ENCODE measurements around the gene RSU1.
"Not testable (repeated sequence)": the region's sequence is repeated elsewhere in the genome, so short reads cannot be mapped to it uniquely, and the experiment has no call there.

The RSU1 gene

DNA sequence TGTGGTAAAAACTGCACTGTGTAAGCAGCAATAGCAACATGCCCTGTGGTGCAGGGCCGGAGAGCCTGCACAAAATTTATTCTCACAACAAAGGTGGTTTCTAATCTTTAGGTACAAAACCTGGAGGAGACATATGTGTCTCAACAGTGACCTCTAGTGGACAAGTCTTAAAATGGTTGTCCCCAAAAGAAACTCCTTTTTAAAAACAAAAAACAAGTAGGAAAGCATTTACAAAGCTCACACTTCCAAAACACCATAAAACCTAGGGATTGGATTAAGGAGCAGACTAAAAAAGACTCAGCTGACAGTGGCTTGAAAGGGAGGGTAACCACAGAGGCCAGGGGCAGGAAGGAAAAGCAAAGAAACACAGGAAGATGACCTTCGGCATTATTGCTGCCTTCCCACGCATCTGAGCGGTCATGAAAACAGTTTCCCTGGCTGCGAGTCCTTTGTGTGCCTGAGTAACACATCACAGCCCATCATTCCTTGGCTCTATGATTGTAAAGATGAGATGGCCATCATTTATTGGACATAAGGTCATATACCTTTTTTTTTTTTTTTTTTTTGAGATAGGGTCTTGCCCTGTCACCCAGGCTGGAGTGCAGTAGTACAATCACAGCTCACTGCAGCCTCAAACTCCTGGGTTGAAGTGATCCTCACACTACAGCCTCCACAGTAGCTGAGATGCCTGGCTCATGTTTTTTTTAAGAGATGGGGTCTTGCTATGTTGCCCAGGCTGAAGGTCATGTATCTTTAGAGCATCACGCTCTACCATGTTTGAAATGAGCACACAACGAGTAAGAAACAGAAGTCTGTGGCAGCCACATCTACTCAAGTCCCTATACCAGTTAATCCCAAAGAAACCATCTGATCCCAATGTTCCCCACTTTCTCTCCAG lies 39.5 kb downstream of the RSU1 start:
- peak; percentile 43 for DNase-seq

GRCh38 chr10:16776896-16777295 lies 40.3 kb downstream of the RSU1 start:
- no peak for DNase-seq

GRCh38 chr10:16773334-16773733 lies 43.9 kb downstream of the RSU1 start:
- DNase-seq, result no peak

DNA sequence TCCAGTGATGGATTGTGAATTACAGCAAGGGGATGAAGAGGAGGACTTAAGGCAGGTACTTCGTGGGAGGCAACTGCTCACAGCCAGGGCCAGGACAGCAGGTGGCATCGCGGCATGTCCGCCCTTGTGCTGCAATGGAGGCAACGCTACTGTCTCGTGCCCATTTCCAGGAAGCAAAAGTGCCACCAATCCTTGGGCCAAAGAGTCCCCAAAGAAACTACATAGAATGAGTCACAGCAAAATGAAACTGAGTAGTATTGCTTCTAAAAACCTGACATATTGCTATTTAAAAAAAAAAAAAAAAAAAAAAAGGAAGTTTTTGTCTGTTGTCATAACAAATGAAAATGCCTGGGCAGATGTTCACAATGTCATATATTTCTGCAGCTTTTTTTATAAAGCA lies 46.6 kb downstream of the RSU1 start:
- DNase-seq, result no peak

DNA sequence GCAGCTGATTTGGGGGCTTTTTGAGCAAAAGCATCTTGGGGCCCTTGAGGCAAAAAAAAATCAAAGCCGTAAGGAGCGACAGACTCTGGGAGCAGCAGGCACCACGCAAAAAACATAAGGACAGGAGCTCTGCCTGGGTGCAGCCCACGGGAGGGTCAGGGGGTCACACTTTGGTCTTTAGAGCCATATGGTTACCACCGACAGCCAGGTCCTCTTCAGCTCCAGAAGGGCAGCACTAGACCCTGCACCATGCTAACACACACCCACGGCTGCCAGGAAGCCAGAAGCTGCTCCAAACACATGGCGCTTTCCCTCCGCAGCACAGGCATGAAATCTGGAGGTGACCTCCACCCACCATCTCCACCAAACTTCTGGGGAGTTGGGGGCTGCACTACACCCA lies 47.1 kb downstream of the RSU1 start:
- DNase-seq, result no peak

DNA sequence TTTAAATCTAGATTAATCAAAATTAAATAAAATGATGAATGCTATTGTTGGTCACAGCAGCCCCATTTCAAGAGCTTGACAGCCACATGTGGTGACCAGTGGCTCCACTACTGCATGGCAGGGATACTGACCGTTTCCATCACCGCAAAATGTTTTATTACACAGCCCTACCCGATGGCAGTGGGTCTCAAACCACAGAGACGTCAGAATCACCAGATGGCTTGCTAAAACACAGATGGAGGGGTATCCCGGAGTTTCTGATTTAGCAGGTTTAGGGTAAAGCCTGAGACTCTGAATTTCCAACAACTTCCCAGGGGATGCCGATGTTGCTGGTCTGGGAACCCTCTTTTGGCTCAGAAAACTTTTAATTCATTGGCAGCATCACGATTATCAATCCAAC lies 47.9 kb downstream of the RSU1 start:
- no peak for DNase-seq

DNA sequence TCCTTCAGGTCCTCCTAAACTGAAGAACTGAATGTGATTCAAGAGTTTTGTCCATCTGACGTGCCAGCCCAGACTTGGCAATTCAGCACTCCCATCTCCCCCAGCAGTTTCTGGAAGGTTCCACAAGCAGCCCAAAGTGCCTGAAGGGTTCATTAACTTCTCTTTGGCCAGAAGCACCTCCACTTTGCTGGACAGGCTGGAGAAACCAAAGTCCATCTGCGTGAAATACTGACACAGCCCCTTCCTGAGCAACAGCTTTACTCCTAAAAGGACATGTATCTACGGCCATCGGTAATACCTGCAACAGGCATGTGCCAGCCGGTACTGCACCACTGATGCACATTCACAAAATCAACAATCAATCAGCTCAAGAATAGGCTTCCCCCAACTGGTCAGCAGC lies 48.5 kb downstream of the RSU1 start:
- no peak for DNase-seq

GRCh38 chr10:16765509-16766375 lies 51.5 kb downstream of the RSU1 start:
- DNase-seq, result no peak

DNA sequence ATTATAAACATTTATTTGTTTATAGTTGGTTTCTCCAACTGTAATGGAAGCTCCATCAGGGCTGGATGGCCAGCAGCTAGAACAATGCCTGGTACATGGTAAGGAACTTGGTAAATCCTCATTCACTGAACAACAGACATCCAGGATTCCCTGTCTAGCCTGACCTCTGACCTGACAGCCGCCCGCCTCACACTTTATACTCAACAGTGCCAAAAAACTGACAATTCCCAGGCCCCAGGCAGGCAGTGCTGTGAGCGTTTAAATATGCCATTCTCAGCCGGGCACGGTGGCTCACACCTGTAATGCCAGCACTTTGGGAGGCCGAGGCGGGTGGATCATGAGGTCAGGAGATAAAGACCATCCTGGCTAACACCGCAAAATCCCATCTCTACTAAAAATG lies 55.9 kb downstream of the RSU1 start:
- DNase-seq, result no peak

DNA sequence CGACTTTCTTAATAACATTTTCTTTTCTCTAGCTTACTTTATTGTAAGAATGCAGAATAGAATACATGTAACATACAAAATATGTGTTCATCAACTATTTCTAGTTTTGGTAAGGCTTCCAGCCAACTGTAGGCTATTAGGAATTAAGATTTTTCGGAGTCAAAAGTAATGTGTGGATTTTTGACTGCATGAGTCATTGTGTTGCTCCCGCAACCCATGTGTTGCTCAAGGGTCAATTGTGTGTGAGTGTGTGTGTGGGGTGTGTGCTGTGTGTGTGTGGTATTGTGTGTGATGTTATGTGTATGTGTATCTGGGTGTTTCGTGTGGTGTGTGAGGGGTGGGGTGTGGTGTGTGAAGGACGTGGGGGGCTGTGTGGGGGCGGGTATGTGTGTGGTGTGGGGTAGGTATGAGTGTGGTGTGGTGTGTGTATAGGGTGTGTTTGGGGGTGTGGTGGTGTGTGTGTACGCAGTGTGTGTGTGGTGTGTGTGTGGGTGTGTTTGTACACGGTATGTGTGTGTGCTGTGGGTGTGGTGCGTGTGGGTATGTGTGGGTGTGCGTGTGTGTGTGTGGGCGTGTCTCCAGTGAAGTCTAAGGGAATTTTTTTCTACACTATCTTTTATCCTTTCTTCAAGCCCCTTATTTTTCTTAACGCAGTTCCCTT lies 60.5 kb downstream of the RSU1 start:
- peak; percentile 22 for DNase-seq

DNA sequence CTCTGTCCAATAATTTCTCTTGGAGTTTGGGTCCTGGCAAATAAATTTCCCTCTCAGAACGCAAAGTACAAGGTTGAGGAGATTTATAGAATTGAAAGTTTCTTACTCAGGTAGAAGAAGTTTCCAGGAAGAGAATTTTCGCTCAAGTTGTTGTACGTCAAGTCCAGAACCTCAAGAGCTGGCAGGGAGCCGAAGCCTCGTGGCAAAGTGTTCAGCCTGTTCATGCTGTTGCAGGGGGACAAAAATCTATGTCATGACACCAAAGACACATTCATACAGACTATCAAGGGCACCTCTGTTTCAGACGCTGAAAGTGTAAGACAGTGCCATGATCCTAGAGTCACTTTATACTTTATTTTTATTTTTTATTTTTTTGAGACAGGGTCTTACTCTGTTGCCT lies 62.5 kb downstream of the RSU1 start:
- no peak for DNase-seq

- DNase-seq, result not testable (repeated sequence)
These were observed 64.4 kb downstream of the RSU1 start for GRCh38 chr10:16752849-16753248.

DNA sequence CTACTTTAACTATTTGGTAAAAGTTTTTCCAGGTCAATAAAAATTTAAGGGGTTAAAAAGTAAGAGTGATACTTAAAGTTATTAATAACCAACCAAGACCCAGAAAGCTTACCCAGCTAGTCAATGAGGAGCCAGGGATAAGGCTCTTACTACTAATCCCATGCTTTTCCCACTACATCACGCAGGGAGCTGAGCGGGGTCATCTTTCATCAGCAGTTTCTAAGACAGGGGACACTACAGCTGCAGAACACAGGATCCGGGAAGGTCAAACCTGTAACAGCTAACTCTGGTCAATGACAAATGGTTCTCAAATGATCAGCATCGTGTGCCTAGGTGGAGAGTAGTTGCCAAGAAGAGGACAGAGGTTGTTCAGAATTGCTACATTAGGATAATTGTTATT lies 65.1 kb downstream of the RSU1 start:
- DNase-seq, result no peak

DNA sequence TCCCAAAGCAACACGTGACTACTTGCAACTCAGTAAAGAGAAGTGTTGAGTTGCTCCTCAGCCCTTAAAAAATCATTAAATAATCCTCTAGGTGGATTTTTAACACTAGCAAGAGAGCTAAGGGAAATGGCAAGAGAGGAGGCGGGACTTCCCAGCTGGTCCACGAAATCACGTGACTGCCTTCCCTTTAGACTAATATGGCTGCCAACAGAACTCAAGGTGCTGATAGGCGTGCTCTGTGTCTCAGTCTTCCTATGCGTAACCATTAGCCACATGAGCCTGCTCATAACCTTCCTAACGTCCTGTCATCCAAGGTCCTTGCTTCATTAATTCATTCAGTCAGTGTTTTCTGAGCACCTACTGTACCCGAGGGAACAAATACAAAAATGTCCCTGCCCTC lies 66.0 kb downstream of the RSU1 start:
- DNase-seq, result no peak

GRCh38 chr10:16750461-16750860 lies 66.8 kb downstream of the RSU1 start:
- DNase-seq, result no peak

GRCh38 chr10:16748749-16749148 lies 68.5 kb downstream of the RSU1 start:
- no peak for DNase-seq

DNA sequence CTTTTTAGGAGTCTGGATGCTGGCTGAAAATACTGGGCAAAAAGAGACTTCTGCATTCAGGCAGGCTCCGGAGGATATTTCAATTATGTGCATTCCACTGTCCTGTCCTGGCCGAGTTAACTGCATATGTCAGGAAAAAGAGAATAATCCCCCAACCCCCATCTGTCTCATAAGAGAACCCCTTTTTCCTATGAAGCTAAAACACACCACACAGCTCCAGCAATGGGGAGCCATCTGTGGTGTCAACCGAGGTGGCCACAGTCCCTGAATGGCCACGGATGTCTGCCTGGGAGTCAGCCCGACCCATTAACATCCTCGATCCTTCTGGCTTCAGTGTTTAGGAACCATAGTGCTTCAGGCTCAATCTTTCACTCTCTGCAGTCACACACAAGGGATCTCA lies 70.4 kb downstream of the RSU1 start:
- DNase-seq, result no peak

- DNase-seq, result no peak
These were observed 72.2 kb downstream of the RSU1 start for GRCh38 chr10:16745061-16745460.

GRCh38 chr10:16742165-16742960 lies 74.9 kb downstream of the RSU1 start:
- DNase-seq, result no peak

DNA sequence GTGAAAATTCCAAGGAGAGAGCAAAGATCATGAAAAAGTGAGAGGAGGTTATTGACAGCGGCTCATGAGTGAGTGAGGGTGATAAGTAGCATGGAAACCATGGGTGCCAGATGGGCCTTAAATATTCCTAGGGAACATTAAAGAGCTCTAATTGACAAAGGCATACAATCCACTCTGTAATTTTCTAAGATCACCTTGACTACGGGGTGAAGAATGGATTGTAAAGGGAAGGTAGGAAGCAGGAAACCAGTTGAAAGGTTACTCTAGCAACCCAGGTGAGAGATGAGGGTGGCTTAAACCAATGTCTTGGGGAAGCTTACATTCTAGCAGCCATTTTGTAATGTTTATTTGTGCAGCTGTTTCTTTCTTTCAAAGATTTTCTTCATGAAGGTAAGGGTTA lies 75.7 kb downstream of the RSU1 start:
- no peak for DNase-seq

- DNase-seq, result no peak
These were observed 79.8 kb downstream of the RSU1 start for GRCh38 chr10:16737420-16737819.

- DNase-seq, result no peak
These were observed 81.6 kb downstream of the RSU1 start for GRCh38 chr10:16735671-16736070.

DNA sequence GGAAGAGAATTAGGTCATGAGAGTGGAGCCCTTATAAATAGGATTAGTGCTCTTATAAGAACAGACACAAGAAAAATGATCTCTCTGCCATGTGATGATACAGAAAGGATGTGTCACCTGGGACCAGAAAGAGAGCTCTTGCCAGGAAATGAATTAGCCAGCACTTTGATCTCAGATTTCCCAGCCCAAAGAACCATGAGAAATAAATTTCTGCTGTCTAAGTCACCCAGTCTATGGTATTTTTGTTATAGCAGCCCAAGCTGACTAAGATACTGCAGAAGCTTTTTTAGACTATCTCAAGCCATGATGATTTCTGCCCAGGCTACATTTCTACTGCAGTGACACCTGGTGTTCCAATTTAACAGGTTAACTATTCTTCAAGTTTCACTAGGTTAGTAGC lies 84.8 kb downstream of the RSU1 start:
- DNase-seq, result peak; percentile 3
